ENCODE data around the gene MFGE8. TPM values are rescaled to one million over a fixed set of nuclear protein-coding genes. Genes with fewer than 3 reads are reported as not detected.

The MFGE8 gene
- total RNA-seq, 1 experiment from 2014 or later: 118 TPM

GRCh38 chr15:88881775-88882174 lies 31.4 kb downstream of the MFGE8 start:
- BruUV-seq (replicated peaks): no TSS peak
- Histone ChIP-seq H3K9me3 (ENCODE audit: low read depth, low read length, poor library complexity, severe bottlenecking) (no peaks in the 10 kb centered on the region), H3K4me1 (ENCODE audit: insufficient read depth, low read length, poor library complexity, severe bottlenecking) (no peaks in the 10 kb centered on the region), H3K36me3 (ENCODE audit: insufficient read depth, low read length, poor library complexity, severe bottlenecking) (no peaks in the 10 kb centered on the region), H3K27me3 (replicated peaks; ENCODE audit: insufficient read depth, low read depth, low read length, poor library complexity) (no peaks in the 10 kb centered on the region), H3K4me3 (ENCODE audit: low read depth, low read length, poor library complexity, severe bottlenecking) (no peak overlapping the region), H3K27ac (ENCODE audit: low read depth, low read length, poor library complexity, severe bottlenecking) (no peak overlapping the region)
- DNase-seq (ENCODE audit: low spot score): no peak
- intact Hi-C loops (cut with micrococcal nuclease; ENCODE audit: unreplicated experiment): no loop called here
- CTCF ChIA-PET: no interaction called here
- POLR2A ChIA-PET (ENCODE audit: low non-redundant PET): no interaction called here
- TF ChIP-seq CTCF (conservative IDR thresholded peaks at IDR 0.05; ENCODE audit: low read depth, low read length) (no peak), EZH2 (IDR thresholded peaks at IDR 0.05; ENCODE audit: borderline replicate concordance, low read depth, low read length, poor library complexity, severe bottlenecking) (no peak)

- POLR2A ChIA-PET (ENCODE audit: low non-redundant PET): interaction anchor here (0.7 kb wide), 1 partner anchor 35 kb away, joined by 3 read pairs; no protein-coding TSS in a partner anchor
- no TSS peak for BruUV-seq (replicated peaks)
- TF ChIP-seq EZH2 (IDR thresholded peaks at IDR 0.05; ENCODE audit: borderline replicate concordance, low read depth, low read length, poor library complexity, severe bottlenecking): no peak
Observed at GRCh38 chr15:88880944-88881740, 32.0 kb downstream of the MFGE8 start.

GRCh38 chr15:88878720-88879184 lies 34.4 kb downstream of the MFGE8 start:
- ChIA-PET POLR2A (ENCODE audit: low non-redundant PET) (no interaction called here), CTCF (interaction anchor here (0.6 to 0.9 kb wide), 5 partner anchors 8 to 265 kb away, joined by 3 read pairs; no protein-coding TSS in a partner anchor)
- Histone ChIP-seq H3K36me3 (ENCODE audit: insufficient read depth, low read length, poor library complexity, severe bottlenecking) (no peaks in the 10 kb centered on the region), H3K4me3 (ENCODE audit: low read depth, low read length, poor library complexity, severe bottlenecking) (no peak overlapping the region), H3K27ac (ENCODE audit: low read depth, low read length, poor library complexity, severe bottlenecking) (no peak overlapping the region), H3K4me1 (ENCODE audit: insufficient read depth, low read length, poor library complexity, severe bottlenecking) (no peaks in the 10 kb centered on the region), H3K9me3 (ENCODE audit: low read depth, low read length, poor library complexity, severe bottlenecking) (no peaks in the 10 kb centered on the region), H3K27me3 (replicated peaks; ENCODE audit: insufficient read depth, low read depth, low read length, poor library complexity) (peaks cover 11% of the 10 kb centered on the region)
- no TSS peak for BruUV-seq (replicated peaks)
- peak; percentile 61 for DNase-seq (ENCODE audit: low spot score)
- intact Hi-C loops (cut with micrococcal nuclease; ENCODE audit: unreplicated experiment): no loop called here
- TF ChIP-seq CTCF (conservative IDR thresholded peaks at IDR 0.05; ENCODE audit: low read depth, low read length): peak; percentile 90
- no peak for TF ChIP-seq EZH2 (IDR thresholded peaks at IDR 0.05; ENCODE audit: borderline replicate concordance, low read depth, low read length, poor library complexity, severe bottlenecking)

More at GRCh38 chr15:88880944-88881740, 32.0 kb downstream of the MFGE8 start:
- H3K9me3 ChIP-seq (ENCODE audit: low read depth, low read length, poor library complexity, severe bottlenecking): no peaks in the 10 kb centered on the region
- DNase-seq (ENCODE audit: low spot score): no peak
- no peaks in the 10 kb centered on the region for H3K4me1 ChIP-seq (ENCODE audit: insufficient read depth, low read length, poor library complexity, severe bottlenecking)
- no peak overlapping the region for H3K27ac ChIP-seq (ENCODE audit: low read depth, low read length, poor library complexity, severe bottlenecking)
- intact Hi-C loops (cut with micrococcal nuclease; ENCODE audit: unreplicated experiment): no loop called here
- CTCF ChIA-PET: interaction anchor here (0.7 kb wide), 1 partner anchor 24 kb away, joined by 3 read pairs; no protein-coding TSS in a partner anchor
- H3K27me3 ChIP-seq (replicated peaks; ENCODE audit: insufficient read depth, low read depth, low read length, poor library complexity): no peaks in the 10 kb centered on the region
- no peaks in the 10 kb centered on the region for H3K36me3 ChIP-seq (ENCODE audit: insufficient read depth, low read length, poor library complexity, severe bottlenecking)
- no peak overlapping the region for H3K4me3 ChIP-seq (ENCODE audit: low read depth, low read length, poor library complexity, severe bottlenecking)

Data from A673 (cell line).